HUDEP-2 (cell line): Measurements from ENCODE around the gene TLCD1.

Experiments
- DNase-seq, 76 experiments: peaks; one replicate each; lab custom pipeline; 2025; ENCODE audit not compliant: unreplicated experiment in 76 of 76; lab: John Stamatoyannopoulos, UW

TLCD1 gene

DNA sequence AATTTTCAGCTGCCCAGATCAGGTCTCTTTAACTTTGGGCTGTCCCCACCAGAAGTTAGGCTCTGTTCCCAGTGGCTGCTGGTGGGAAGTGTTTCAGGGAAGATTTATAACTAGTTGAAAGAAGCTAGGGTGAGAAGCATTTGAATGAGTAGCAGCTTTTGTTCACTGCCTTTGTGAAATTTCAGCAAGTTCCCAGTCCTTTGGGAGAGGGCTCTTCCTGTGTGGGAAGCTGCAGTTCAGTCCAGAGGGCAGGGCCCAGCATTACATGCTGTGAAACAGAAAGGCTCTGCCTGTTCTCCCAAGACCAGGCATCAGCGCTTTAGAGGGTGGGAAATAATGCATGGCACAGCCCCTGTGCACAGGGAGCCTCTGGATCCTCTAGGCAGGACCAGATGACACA is 32.2 kb downstream of the TLCD1 start:
- no peak for DNase-seq

DNA sequence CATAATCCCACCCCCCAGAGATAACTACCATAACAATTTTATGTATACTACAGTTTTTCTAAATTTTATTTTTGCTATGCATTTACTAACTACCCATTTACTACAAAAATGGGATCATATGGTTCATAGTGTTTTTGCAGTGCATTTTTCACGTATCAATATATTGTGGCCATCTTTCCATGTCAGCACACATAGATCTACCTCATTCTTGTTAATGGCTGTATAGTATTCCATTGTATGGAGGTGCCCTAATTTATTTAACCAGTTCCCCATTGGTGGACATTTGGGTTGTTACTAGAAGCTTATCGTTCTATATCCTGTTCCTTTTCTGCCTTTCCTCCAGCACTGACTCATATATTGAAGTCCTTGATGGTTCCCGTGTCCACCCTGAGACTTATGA is 37.0 kb downstream of the TLCD1 start:
- no peak for DNase-seq

DNA sequence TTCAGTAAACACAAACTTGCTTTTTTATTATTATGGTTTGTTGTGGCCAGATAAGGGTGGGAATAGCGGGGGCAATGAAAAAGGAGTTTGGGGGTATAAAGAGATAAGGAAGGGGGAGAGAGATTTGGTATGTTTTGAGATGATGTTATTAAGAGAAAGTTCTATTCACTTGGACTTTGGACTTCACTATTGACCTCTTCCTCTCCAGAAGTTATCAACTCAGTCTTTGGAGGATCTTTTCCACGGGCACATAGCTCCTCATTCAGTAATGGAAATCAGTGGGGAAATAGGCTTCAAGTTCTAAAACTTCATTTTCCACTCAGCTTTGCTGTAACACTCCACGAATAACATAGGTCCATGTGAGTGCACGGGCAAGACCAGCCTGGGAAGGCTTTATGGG is 37.6 kb downstream of the TLCD1 start:
- DNase-seq = no peak

DNA sequence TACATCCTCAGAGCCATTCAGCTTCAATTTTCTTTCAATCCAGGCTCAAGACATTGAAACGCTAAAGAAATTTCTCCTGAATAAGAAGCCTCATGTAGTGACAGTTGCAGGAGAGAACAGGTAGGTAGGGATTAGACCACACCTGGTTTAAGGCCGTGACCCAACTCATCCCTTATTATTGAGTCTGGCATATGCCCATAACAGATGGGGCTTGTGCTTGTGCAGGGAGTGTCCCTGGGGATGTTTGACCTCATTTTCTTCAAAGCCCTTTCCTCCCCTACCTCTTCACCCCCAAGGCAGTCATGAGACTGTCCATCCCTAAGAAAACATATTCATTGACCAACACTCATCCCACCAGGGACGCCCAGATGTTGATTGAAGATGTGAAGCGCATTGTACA is 39.7 kb downstream of the TLCD1 start:
- no peak for DNase-seq

DNA sequence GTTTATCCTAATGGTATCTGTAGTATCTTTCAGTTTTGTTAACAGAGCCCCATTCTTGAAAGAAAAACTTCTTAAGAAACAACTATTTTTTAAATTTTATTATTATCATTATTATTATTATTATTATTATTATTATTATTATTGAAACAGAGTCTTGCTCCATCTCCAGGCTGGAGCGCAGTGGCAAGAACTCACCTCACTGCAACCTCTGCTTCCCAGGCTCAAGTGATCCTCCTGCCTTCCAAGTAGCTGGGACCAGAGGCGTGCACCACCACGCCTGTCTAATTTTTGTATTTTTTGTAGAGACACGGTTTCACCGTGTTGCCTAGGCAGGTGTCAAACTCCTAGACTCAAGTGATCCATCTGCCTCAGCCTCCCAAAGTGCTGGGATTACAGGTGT is 40.7 kb downstream of the TLCD1 start:
- no peak for DNase-seq

DNA sequence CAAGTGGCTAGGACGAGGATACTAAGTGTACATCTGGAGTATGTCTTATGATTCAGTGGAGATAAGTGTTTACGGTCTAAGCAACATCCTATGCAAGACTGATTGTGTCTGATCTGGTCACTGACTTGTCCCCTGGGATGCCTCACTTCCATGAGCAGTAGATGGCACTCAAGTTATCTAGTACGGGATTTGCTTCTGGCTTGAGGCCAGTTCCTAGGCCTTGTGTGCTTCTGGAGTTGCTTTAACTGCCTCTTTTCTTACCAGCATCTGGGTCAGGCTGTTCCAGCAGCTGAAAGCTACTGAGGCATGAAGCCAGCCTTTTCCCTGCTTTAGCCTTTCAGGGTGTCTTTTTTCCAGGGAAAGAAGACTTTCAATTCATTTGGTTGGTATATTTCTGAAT is 41.1 kb downstream of the TLCD1 start:
- peak in 3 of 76 experiments; percentile 3 to 14 (median 3) for DNase-seq

DNA sequence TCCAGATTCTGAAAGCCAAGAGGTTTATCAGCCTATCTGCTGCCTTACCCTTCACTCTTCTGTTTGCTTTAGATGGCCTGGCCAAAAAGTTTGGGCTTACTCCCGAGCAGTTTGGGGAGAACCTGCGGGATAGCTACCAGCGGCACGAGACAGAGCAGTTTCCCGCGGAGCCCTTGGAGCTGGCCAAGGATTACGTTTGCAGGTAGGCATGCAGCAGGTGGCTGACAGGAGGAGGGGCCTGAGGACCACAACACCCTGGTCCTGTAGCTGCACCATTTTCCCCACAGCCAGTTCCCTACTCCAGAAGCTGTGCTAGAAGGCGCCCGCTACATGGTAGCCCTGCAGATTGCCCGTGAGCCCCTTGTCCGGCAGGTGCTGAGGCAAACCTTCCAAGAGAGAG is 43.4 kb downstream of the TLCD1 start:
- DNase-seq = no peak

DNA sequence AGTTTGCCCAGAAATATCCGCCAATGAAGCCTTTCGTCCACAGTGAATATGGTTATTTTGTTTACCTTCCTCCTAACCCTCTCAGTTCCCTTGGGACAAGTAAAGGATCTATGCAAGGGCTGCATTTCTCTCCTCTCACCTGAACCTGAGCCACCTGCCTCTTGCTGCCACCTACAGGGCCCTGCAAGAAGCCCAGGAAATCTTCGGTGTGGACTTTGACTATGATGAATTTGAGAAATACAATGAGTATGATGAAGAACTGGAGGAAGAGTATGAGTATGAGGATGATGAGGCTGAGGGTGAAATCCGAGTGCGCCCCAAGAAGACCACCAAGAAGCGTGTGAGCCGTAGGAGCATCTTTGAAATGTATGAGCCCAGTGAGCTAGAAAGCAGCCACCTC is 50.1 kb downstream of the TLCD1 start:
- peak in 1 of 76 experiments; percentile 18 for DNase-seq

DNA sequence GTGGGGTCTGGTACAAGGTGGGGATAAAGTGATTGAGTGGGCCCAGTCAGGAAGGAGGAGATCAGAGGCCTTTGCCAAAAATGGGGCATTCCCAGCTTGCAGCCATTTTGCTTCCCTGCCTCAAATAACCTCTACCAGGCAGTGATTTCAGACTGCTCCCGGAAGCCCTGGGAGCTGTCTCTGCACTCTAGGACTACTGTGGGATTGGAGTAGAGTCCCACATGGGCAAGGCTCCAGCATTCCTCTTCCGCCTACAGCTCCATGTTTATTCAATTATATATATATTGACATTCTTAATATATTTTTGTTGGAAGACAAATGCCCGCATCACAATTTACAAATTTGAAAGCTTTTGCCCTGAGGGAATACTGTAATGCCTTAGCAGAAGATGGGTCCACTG is 50.5 kb downstream of the TLCD1 start:
- no peak for DNase-seq
